SU-DHL-6 (cell line): ENCODE results near the gene ERLIN1.

Experiments
- H2AFZ ChIP-seq: fragments of 200-600 bp; sonication (generic); 2 replicates; pipeline ENCODE4 v1.6.1; 2014; ENCODE audit warnings: low read depth, mild to moderate bottlenecking, moderate library complexity, mixed read lengths, antibody characterized with exemption, low read length; ENCODE audit not compliant: severe bottlenecking
- H3F3A ChIP-seq: fragments of 200-600 bp; shearing (Covaris generic); 2 replicates; pipeline ENCODE4 v1.6.0; 2016; ENCODE audit warnings: antibody characterized with exemption, mild to moderate bottlenecking; ENCODE audit not compliant: insufficient read depth
- H3K27ac ChIP-seq: fragments of 200-600 bp; sonication (generic); 2 replicates; pipeline ENCODE4 v1.5.1; 2016; ENCODE audit warnings: low read depth, mild to moderate bottlenecking, low read length, moderate library complexity, mixed read lengths
- H3K27me3 ChIP-seq: fragments of 200-600 bp; sonication (generic), shearing (Covaris generic); 2 replicates; pipeline ENCODE4 v1.6.0; 2014; ENCODE audit warnings: mild to moderate bottlenecking, low read length
- H3K36me3 ChIP-seq: fragments of 200-600 bp; sonication (generic); 2 replicates; pipeline ENCODE4 v1.6.1; 2014; ENCODE audit warnings: mild to moderate bottlenecking, low read length, mixed read lengths
- H3K4me2 ChIP-seq: fragments of 300-600, 200-600 bp; shearing (Covaris generic), sonication (generic); 2 replicates; pipeline ENCODE4 v1.6.0; 2014; ENCODE audit warnings: low read length, low read depth, mild to moderate bottlenecking; ENCODE audit not compliant: poor library complexity, severe bottlenecking
- H3K4me3 ChIP-seq: fragments of 200-600 bp; sonication (generic); 2 replicates; pipeline ENCODE4 v1.5.1; 2014; ENCODE audit warnings: antibody characterized with exemption, low read length, mild to moderate bottlenecking, mixed read lengths; ENCODE audit not compliant: insufficient read depth, poor library complexity, severe bottlenecking
- H3K79me2 ChIP-seq: fragments of 200-600 bp; sonication (generic); 2 replicates; pipeline ENCODE4 v1.6.1; 2014; ENCODE audit warnings: mild to moderate bottlenecking, low read length, moderate library complexity; ENCODE audit not compliant: insufficient read depth
- H3K9ac ChIP-seq: fragments of 200-600 bp; sonication (generic); 2 replicates; pipeline ENCODE4 v1.7.0; 2014; ENCODE audit warnings: mild to moderate bottlenecking, low read length
- H3K9me2 ChIP-seq: fragments of 200-600 bp; sonication (generic); replicated peaks from 2 replicates; pipeline ENCODE4 v1.6.1; 2014; ENCODE audit warnings: low read length; ENCODE audit not compliant: insufficient read depth
- H3K9me3 ChIP-seq: fragments of 200-600 bp; sonication (generic); 2 replicates; pipeline ENCODE4 v1.6.1; 2014; ENCODE audit warnings: low read length, mixed read lengths; ENCODE audit not compliant: insufficient read depth
- H4K20me1 ChIP-seq: fragments of 200-600 bp; sonication (generic); 2 replicates; pipeline ENCODE4 v1.6.1; 2014; ENCODE audit warnings: low read depth, mild to moderate bottlenecking, antibody characterized with exemption, low read length, moderate library complexity, mixed read lengths
- CTCF ChIP-seq: fragments of 200-600 bp; sonication (generic); IDR thresholded peaks from one replicate; pipeline ENCODE4 v1.5.1; 2017; ENCODE audit warnings: antibody characterized with exemption, mild to moderate bottlenecking, low read length, moderate library complexity; ENCODE audit not compliant: insufficient read depth, poor library complexity, severe bottlenecking
- EZH2phosphoT487 ChIP-seq: fragments of 200-600 bp; sonication (generic), shearing (Covaris generic); conservative IDR thresholded peaks from 2 replicates; pipeline ENCODE4 v1.6.1; 2018; ENCODE audit warnings: mild to moderate bottlenecking, antibody characterized with exemption, low read length, moderate library complexity, mixed read lengths

ERLIN1 gene

GRCh38 chr10:100101192-100102076 is 84.4 kb downstream of the ERLIN1 start:
- Histone ChIP-seq H3F3A (no peaks in the 10 kb centered on the region), H3K36me3 (no peaks in the 10 kb centered on the region), H3K4me2 (no peak overlapping the region), H2AFZ (no peak overlapping the region), H3K27me3 (no peaks in the 10 kb centered on the region), H3K9me2 (no peaks in the 10 kb centered on the region), H3K9ac (no peak overlapping the region), H3K27ac (no peak overlapping the region), H3K4me3 (no peak overlapping the region), H4K20me1 (no peaks in the 10 kb centered on the region), H3K79me2 (no peaks in the 10 kb centered on the region), H3K9me3 (no peaks in the 10 kb centered on the region)
- TF ChIP-seq CTCF (no peak), EZH2phosphoT487 (no peak)

- no peak overlapping the region for H3K27ac ChIP-seq
- no peak overlapping the region for H3K4me2 ChIP-seq
- H3K9ac ChIP-seq, result no peak overlapping the region
- H3K36me3 ChIP-seq, result no peaks in the 10 kb centered on the region
- TF ChIP-seq EZH2phosphoT487 (no peak), CTCF (no peak)
- H3F3A ChIP-seq, result no peaks in the 10 kb centered on the region
- no peaks in the 10 kb centered on the region for H3K9me2 ChIP-seq
- H3K27me3 ChIP-seq, result no peaks in the 10 kb centered on the region
- no peaks in the 10 kb centered on the region for H3K79me2 ChIP-seq
- H2AFZ ChIP-seq, result no peak overlapping the region
- H3K9me3 ChIP-seq, result no peaks in the 10 kb centered on the region
- H3K4me3 ChIP-seq, result no peak overlapping the region
- H4K20me1 ChIP-seq, result no peaks in the 10 kb centered on the region
Measured at GRCh38 chr10:100100651-100101184, 85.1 kb downstream of the ERLIN1 start.
